Heart left ventricle (tissue), 13 donors: ENCODE results near the gene KIF26B.

Source experiments
- POLR2A ChIP-seq, 2 donors: fragments of 450-650 bp; IDR thresholded peaks; one replicate each; pipeline ENCODE4 v1.6.1; 2017; ENCODE audit warnings: antibody characterized with exemption in 2 of 2, mild to moderate bottlenecking in 2 of 2, moderate library complexity in 2 of 2
- TF ChIP-seq, protein P1 (sequence below), 12 donors: fragments of 200-600 bp; sonication (generic) in 4 of 12; IDR thresholded peaks; one replicate each; pipeline versions ENCODE4 v1.5.0 to v1.8.0; 2018 to 2022; ENCODE audit warnings: antibody characterized with exemption in 12 of 12, mild to moderate bottlenecking in 5 of 12
- donor health status: ischemic (EF 13 %, LVEDD 7.1; RV severe dilation, severe dysfunction).
- donor health status: DM: no; HTN: yes; CAD: no.
- donor health status: DM: no; HTN: no; CAD: no.
- donor health status: ischemic (EF 25% LVEDD 6.9; RV normal size, moderate dysfunction).
- donor health status: ischemic (EF 25% LVEDD 5.7; RV mildly dilated, moderate dysfunction).
- donor health status: ischemic (EF 35%, LVEDD 5.7; RV mildly dilated, moderate dysfunction).
- donor health status: nonischemic (EF 11% LVEDD 7.7; RV severe dilation, severe dysfunction).
- donor health status: DM: yes; HTN: yes; CAD: no.
- donor health status: PGD.
- donor health status: ischemic (EF 29% LVEDD 5.4; RV normal size, mild dysfunction).
- donor health status: nonischemic (EF 23%, LVEDD 6.1; RV moderate dilation, normal function).

DNA sequence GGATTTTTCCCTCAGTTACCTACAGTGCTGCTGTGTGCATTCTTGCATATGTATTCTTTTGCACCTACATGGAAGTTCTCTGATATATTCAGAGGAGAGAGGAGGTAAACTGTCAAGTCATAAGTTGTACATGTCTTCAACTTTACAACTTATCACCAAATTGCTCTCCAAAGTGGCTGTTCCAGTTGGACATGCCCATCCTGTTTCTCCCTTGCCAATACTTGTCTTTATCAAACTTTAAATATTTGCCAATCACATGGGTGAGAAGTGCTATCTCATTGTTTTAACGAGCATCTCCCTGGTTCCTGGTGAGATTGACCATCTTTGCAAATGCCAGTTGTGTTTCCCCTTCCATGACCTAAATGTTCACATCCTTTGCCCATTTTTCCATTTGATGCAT lies 88.2 kb downstream of the KIF26B start:
- TF ChIP-seq, protein P1, sequence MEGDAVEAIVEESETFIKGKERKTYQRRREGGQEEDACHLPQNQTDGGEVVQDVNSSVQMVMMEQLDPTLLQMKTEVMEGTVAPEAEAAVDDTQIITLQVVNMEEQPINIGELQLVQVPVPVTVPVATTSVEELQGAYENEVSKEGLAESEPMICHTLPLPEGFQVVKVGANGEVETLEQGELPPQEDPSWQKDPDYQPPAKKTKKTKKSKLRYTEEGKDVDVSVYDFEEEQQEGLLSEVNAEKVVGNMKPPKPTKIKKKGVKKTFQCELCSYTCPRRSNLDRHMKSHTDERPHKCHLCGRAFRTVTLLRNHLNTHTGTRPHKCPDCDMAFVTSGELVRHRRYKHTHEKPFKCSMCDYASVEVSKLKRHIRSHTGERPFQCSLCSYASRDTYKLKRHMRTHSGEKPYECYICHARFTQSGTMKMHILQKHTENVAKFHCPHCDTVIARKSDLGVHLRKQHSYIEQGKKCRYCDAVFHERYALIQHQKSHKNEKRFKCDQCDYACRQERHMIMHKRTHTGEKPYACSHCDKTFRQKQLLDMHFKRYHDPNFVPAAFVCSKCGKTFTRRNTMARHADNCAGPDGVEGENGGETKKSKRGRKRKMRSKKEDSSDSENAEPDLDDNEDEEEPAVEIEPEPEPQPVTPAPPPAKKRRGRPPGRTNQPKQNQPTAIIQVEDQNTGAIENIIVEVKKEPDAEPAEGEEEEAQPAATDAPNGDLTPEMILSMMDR (IDR thresholded peaks at IDR 0.05) = no peak
- no peak for TF ChIP-seq POLR2A (IDR thresholded peaks at IDR 0.05)
